ENCODE measurements around the gene SSX4B.
"Not testable (repeated sequence)": the region's sequence is repeated elsewhere in the genome, so short reads cannot be mapped to it uniquely, and the experiment has no call there.

The SSX4B gene

GRCh38 chrX:48411860-48412259, at the start of gene SSX4B:
Gene SSX4B, minus strand, starts transcription at chrX:48411960. Its CDS starts 588 bp downstream, at chrX:48411372.
- DNase-seq (ENCODE audit: low spot score), result not testable (repeated sequence)

GRCh38 chrX:48460606-48461005, 48.8 kb upstream of the SSX4B start:
- DNase-seq (ENCODE audit: low spot score), result no peak

- DNase-seq (ENCODE audit: low spot score), result no peak
Measured at GRCh38 chrX:48460031-48460430, 48.3 kb upstream of the SSX4B start.

GRCh38 chrX:48459483-48459882, 47.7 kb upstream of the SSX4B start:
- no peak for DNase-seq (ENCODE audit: low spot score)

- DNase-seq (ENCODE audit: low spot score), result no peak
Measured at GRCh38 chrX:48458711-48459110, 47.0 kb upstream of the SSX4B start.

GRCh38 chrX:48456628-48457331, 45.0 kb upstream of the SSX4B start:
- DNase-seq (ENCODE audit: low spot score), result no peak

GRCh38 chrX:48451708-48452107, 39.9 kb upstream of the SSX4B start:
- DNase-seq (ENCODE audit: low spot score), result no peak

GRCh38 chrX:48450076-48450475, 38.3 kb upstream of the SSX4B start:
- DNase-seq (ENCODE audit: low spot score), result no peak

- not testable (repeated sequence) for DNase-seq (ENCODE audit: low spot score)
Measured at GRCh38 chrX:48447201-48447600, 35.4 kb upstream of the SSX4B start.

GRCh38 chrX:48433713-48434112, 22.0 kb upstream of the SSX4B start:
- not testable (repeated sequence) for DNase-seq (ENCODE audit: low spot score)

- not testable (repeated sequence) for DNase-seq (ENCODE audit: low spot score)
Measured at GRCh38 chrX:48430166-48430565, 18.4 kb upstream of the SSX4B start.

- not testable (repeated sequence) for DNase-seq (ENCODE audit: low spot score)
Measured at GRCh38 chrX:48429606-48430005, 17.8 kb upstream of the SSX4B start.

GRCh38 chrX:48427027-48427716, 15.4 kb upstream of the SSX4B start:
- DNase-seq (ENCODE audit: low spot score), result not testable (repeated sequence)

- not testable (repeated sequence) for DNase-seq (ENCODE audit: low spot score)
Measured at GRCh38 chrX:48397825-48398224, 13.9 kb downstream of the SSX4B start.

- DNase-seq (ENCODE audit: low spot score), result not testable (repeated sequence)
Measured at GRCh38 chrX:48396931-48397330, 14.8 kb downstream of the SSX4B start.

- not testable (repeated sequence) for DNase-seq (ENCODE audit: low spot score)
Measured at GRCh38 chrX:48383239-48383638, 28.5 kb downstream of the SSX4B start, which contains the start of gene SSX4. Gene SSX4, plus strand, starts transcription at chrX:48383539. Its CDS starts 515 bp downstream, at chrX:48384054.

- not testable (repeated sequence) for DNase-seq (ENCODE audit: low spot score)
Measured at GRCh38 chrX:48370408-48370807, 41.4 kb downstream of the SSX4B start.

GRCh38 chrX:48367717-48368408, 43.9 kb downstream of the SSX4B start:
- not testable (repeated sequence) for DNase-seq (ENCODE audit: low spot score)

- not testable (repeated sequence) for DNase-seq (ENCODE audit: low spot score)
Measured at GRCh38 chrX:48359281-48359680, 52.5 kb downstream of the SSX4B start.

GRCh38 chrX:48357681-48358080, 54.1 kb downstream of the SSX4B start:
- no peak for DNase-seq (ENCODE audit: low spot score)

- not testable (repeated sequence) for DNase-seq (ENCODE audit: low spot score)
Measured at GRCh38 chrX:48356315-48357094, 55.3 kb downstream of the SSX4B start, which contains the start of gene SSX3. Gene SSX3, minus strand, starts transcription at chrX:48356703. Its CDS starts 1,454 bp downstream, at chrX:48355249.

Measured in NAMALWA (cell line).